Pancreas (tissue), 10 donors: ENCODE measurements around the gene SLC24A4. TPM values are rescaled to one million over a fixed set of nuclear protein-coding genes. Genes with fewer than 3 reads are reported as not detected.

Experiments used
- ATAC-seq, 4 donors: fragments of 200-7000 bp; cut with Tn5 transposase; one replicate each; pipeline versions ENCODE4 v1.8.0 to v1.9.1; 2020; ENCODE audit warnings: mild to moderate bottlenecking in 4 of 4, moderate library complexity in 4 of 4
- DNase-seq, 6 donors: peaks; one replicate each; pipeline ENCODE4 v3.0.0-alpha.2; 2020
- FAIRE-seq: peaks from 2 replicates; lab custom pipeline; 2012; peaks lifted over from hg19 to GRCh38; lab: Jason Lieb, UNC
- H3K27ac ChIP-seq, 4 donors: fragments of 200-600 bp; sonication (generic); 1 replicate in 3 of 4; 2 replicates in 1 of 4; pipeline versions ENCODE4 v1.5.0 to v1.8.0; 2020
- H3K27me3 ChIP-seq, 4 donors: fragments of 200-600 bp; one replicate each; pipeline ENCODE4 v1.8.0; 2021
- H3K36me3 ChIP-seq, 3 donors: fragments of 200-600 bp; sonication (generic) in 1 of 3; one replicate each; pipeline versions ENCODE4 v1.5.0 to v1.8.0; 2020 to 2021
- H3K4me1 ChIP-seq, 3 donors: fragments of 200-600 bp; one replicate each; pipeline ENCODE4 v1.8.0; 2021
- H3K4me3 ChIP-seq, 4 donors: fragments of 200-600 bp; sonication (generic) in 2 of 4; one replicate each; pipeline versions ENCODE4 v1.5.0 to v1.8.0; 2020 to 2021
- H3K9me3 ChIP-seq, 4 donors: fragments of 200-600 bp; one replicate each; pipeline ENCODE4 v1.8.0; 2021
- CTCF ChIP-seq, 4 donors: fragments of 200-600 bp; sonication (generic) in 3 of 4; IDR thresholded peaks; one replicate each; pipeline versions ENCODE4 v1.5.0 to v1.8.0; 2021; ENCODE audit warnings: antibody characterized with exemption in 4 of 4
- WGBS, 2 donors: extraction: QIAGEN DNeasy Blood & Tissue Kit; methylation state at CpG; one replicate each; pipeline ENCODE4 v1.1.7; 2013; 5-methylcytosine and 5-hydroxymethylcytosine counted together
- intact Hi-C, 3 donors: fragments of 100-400 bp; cut with DNase I; formaldehyde crosslinking; loops; one replicate each; pipeline versions ENCODE4 v1.11.1 to v1.14.2; 2022
- polyA plus RNA-seq, 2 donors: library from polyadenylated mRNA; stranded (reverse); fragments of 200-250 nt; gene quantifications; one replicate each; pipeline ENCODE4 v1.2.3, GENCODE V29; 2013
- total RNA-seq, 6 donors: library from RNA; stranded (reverse); fragmentation: NEBNext Ultra II Directional in 4 of 6; extraction: Animal tissue kit (Norgen Biotek cat#: 25700) in 4 of 6; gene quantifications; one replicate each; pipeline versions ENCODE4 v1.2.1 to v1.2.4, GENCODE V29; 2021 to 2023
- donor health status: healthy with polysubstance abuse.
- donor health status: DM: no; HTN: no; CAD: no; lungs with moderate emphysema.
- donor health status: DM: no; HTN: no; CAD: no.
- donor health status: control.
- donor health status: control.
- donor health status: Bipolar disorder and iron deficiency.
- donor health status: DM: yes; HTN: yes; CAD: no.
- donor health status: DM: no; HTN: no; CAD: no.
- donor health status: DM: no; HTN: no; CAD: no.
- donor health status: DM: yes; HTN: yes; CAD: no.

SLC24A4 gene
- total and polyA plus RNA-seq, 8 donors: 0.04 to 0.14 (median 0.07) TPM

- H3K27ac ChIP-seq: no peak overlapping the region
- H3K9me3 ChIP-seq: no peaks in the 10 kb centered on the region
- peaks cover 0 to 11% (median 2%) of the 10 kb centered on the region in 4 donors for H3K27me3 ChIP-seq
- DNase-seq (no peak), FAIRE-seq (no peak), ATAC-seq (no peak)
- 39 to 40% methylated on average over 9 of the region's 9 CpGs for WGBS, 2 donors
- TF ChIP-seq CTCF (IDR thresholded peaks at IDR 0.05): no peak
- H3K4me3 ChIP-seq: no peak overlapping the region
- H3K36me3 ChIP-seq: no peaks in the 10 kb centered on the region
- no peaks in the 10 kb centered on the region for H3K4me1 ChIP-seq
- intact Hi-C loops: no loop called here
Measured at GRCh38 chr14:92352158-92352985, 29.4 kb downstream of the SLC24A4 start.

- Histone ChIP-seq H3K27ac (no peak overlapping the region), H3K4me3 (no peak overlapping the region), H3K27me3 (peaks cover 0 to 11% (median 2%) of the 10 kb centered on the region in 4 donors), H3K36me3 (no peaks in the 10 kb centered on the region), H3K9me3 (no peaks in the 10 kb centered on the region), H3K4me1 (no peaks in the 10 kb centered on the region)
- DNase-seq (no peak), ATAC-seq (no peak), FAIRE-seq (no peak)
- 37 to 42% methylated on average over 3 of the region's 3 CpGs for WGBS, 2 donors
- intact Hi-C loops: no loop called here
- no peak for TF ChIP-seq CTCF (IDR thresholded peaks at IDR 0.05)
Measured at GRCh38 chr14:92353447-92353846, 30.5 kb downstream of the SLC24A4 start.

GRCh38 chr14:92356677-92357076, 33.7 kb downstream of the SLC24A4 start:
- WGBS, 2 donors: 14 to 20% methylated on average over 3 of the region's 3 CpGs
- ATAC-seq: no peak

GRCh38 chr14:92360651-92361370, 37.8 kb downstream of the SLC24A4 start:
- no peaks in the 10 kb centered on the region for H3K4me1 ChIP-seq
- intact Hi-C loops: no loop called here
- TF ChIP-seq CTCF (IDR thresholded peaks at IDR 0.05): no peak
- H3K36me3 ChIP-seq: no peaks in the 10 kb centered on the region
- no peaks in the 10 kb centered on the region for H3K9me3 ChIP-seq
- 49 to 62% methylated on average over 13 of the region's 13 CpGs for WGBS, 2 donors
- no peak for DNase-seq
- no peak overlapping the region for H3K27ac ChIP-seq
- H3K27me3 ChIP-seq: no peaks in the 10 kb centered on the region
- ATAC-seq: no peak
- FAIRE-seq: no peak
- no peak overlapping the region for H3K4me3 ChIP-seq

More at GRCh38 chr14:92356677-92357076, 33.7 kb downstream of the SLC24A4 start:
- intact Hi-C loops: no loop called here
- H3K36me3 ChIP-seq: no peaks in the 10 kb centered on the region
- no peaks in the 10 kb centered on the region for H3K4me1 ChIP-seq
- H3K27me3 ChIP-seq: peaks cover 0 to 5% (median 2%) of the 10 kb centered on the region in 4 donors
- H3K27ac ChIP-seq: no peak overlapping the region
- H3K9me3 ChIP-seq: no peaks in the 10 kb centered on the region
- DNase-seq (no peak), FAIRE-seq (no peak)
- no peak for TF ChIP-seq CTCF (IDR thresholded peaks at IDR 0.05)
- H3K4me3 ChIP-seq: no peak overlapping the region
